Tibial artery (tissue), 4 donors: ENCODE results near the gene TYRO3.

Experiments used
- DNase-seq, 2 donors: peaks; one replicate each; pipeline ENCODE4 v3.0.0-alpha.2; 2019
- H3K27ac ChIP-seq, 2 donors: fragments of 200-600 bp; sonication (generic) in 1 of 2; 1 replicate in 1 of 2; 2 replicates in 1 of 2; pipeline ENCODE4 v1.5.1; 2018 to 2019; ENCODE audit warnings: mild to moderate bottlenecking in 1 of 2
- H3K27me3 ChIP-seq, 2 donors: fragments of 200-600 bp; sonication (generic) in 1 of 2; one replicate each; pipeline versions ENCODE4 v1.5.1 to v1.6.0; 2016 to 2019
- H3K36me3 ChIP-seq, 3 donors: fragments of 200-600 bp; sonication (generic) in 2 of 3; one replicate each; pipeline ENCODE4 v1.5.1; 2016 to 2019; ENCODE audit warnings: mild to moderate bottlenecking in 2 of 3
- H3K4me1 ChIP-seq, 4 donors: fragments of 200-600 bp; sonication (generic) in 2 of 4; 1 replicate in 3 of 4; 2 replicates in 1 of 4; pipeline ENCODE4 v1.5.1; 2016 to 2019
- H3K4me3 ChIP-seq, 2 donors: fragments of 200-600 bp; sonication (generic) in 1 of 2; 1 replicate in 1 of 2; 2 replicates in 1 of 2; pipeline ENCODE4 v1.5.1; 2018 to 2019; ENCODE audit warnings: mild to moderate bottlenecking in 2 of 2
- H3K9me3 ChIP-seq, 3 donors: fragments of 200-600 bp; sonication (generic) in 1 of 3; one replicate each; pipeline ENCODE4 v1.5.1; 2016 to 2019
- CTCF ChIP-seq, 2 experiments: fragments of 200-600 bp in 1 of 2; fragments of 450-650 bp in 1 of 2; IDR thresholded peaks; one replicate each; pipeline ENCODE4 v1.5.1; 2017 to 2019; ENCODE audit warnings: antibody characterized with exemption in 2 of 2, mild to moderate bottlenecking in 1 of 2, moderate library complexity in 1 of 2
- intact Hi-C: fragments of 100-400 bp; cut with DNase I; formaldehyde crosslinking; loops from one replicate; pipeline ENCODE4 v1.15.0; 2023; ENCODE audit warnings: low total_unique reads

The TYRO3 gene

GRCh38 chr15:41574158-41574557 lies 15.1 kb downstream of the TYRO3 start:
- DNase-seq, result no peak
- Histone ChIP-seq H3K4me3 (no peak overlapping the region), H3K36me3 (peaks cover 0 to 27% (median 10%) of the 10 kb centered on the region in 3 donors), H3K4me1 (peaks cover 0 to 11% (median 3%) of the 10 kb centered on the region in 4 donors), H3K27me3 (no peaks in the 10 kb centered on the region), H3K9me3 (no peaks in the 10 kb centered on the region), H3K27ac (no peak overlapping the region)
- no peak for TF ChIP-seq CTCF (IDR thresholded peaks at IDR 0.05)
- intact Hi-C loops, result no loop called here

GRCh38 chr15:41575282-41575681 lies 16.3 kb downstream of the TYRO3 start:
- H3K36me3 ChIP-seq, result peaks cover 0 to 27% (median 10%) of the 10 kb centered on the region in 3 donors
- no peak for DNase-seq
- intact Hi-C loops, result no loop called here

GRCh38 chr15:41577863-41578735 lies 19.1 kb downstream of the TYRO3 start:
- Histone ChIP-seq H3K36me3 (peaks cover 0 to 14% (median 9%) of the 10 kb centered on the region in 3 donors), H3K4me3 (no peak overlapping the region), H3K4me1 (peaks cover 0 to 11% (median 3%) of the 10 kb centered on the region in 4 donors), H3K27me3 (no peaks in the 10 kb centered on the region), H3K9me3 (no peaks in the 10 kb centered on the region), H3K27ac (no peak overlapping the region)
- DNase-seq, result no peak
- no peak for TF ChIP-seq CTCF (IDR thresholded peaks at IDR 0.05)
- intact Hi-C loops, result no loop called here

More at GRCh38 chr15:41575282-41575681, 16.3 kb downstream of the TYRO3 start:
- Histone ChIP-seq H3K9me3 (no peaks in the 10 kb centered on the region), H3K4me3 (no peak overlapping the region), H3K4me1 (peaks cover 0 to 11% (median 3%) of the 10 kb centered on the region in 4 donors), H3K27ac (no peak overlapping the region), H3K27me3 (no peaks in the 10 kb centered on the region)
- no peak for TF ChIP-seq CTCF (IDR thresholded peaks at IDR 0.05)

- TF ChIP-seq CTCF (IDR thresholded peaks at IDR 0.05), result no peak
- no peaks in the 10 kb centered on the region for H3K9me3 ChIP-seq
- no peaks in the 10 kb centered on the region for H3K27me3 ChIP-seq
- intact Hi-C loops, result no loop called here
- H3K27ac ChIP-seq, result peak overlapping the region in 1 of 2 donors; percentile 26
- peaks cover 0 to 6% (median 4%) of the 10 kb centered on the region in 3 donors for H3K36me3 ChIP-seq
- no peak for DNase-seq
- peaks cover 0 to 11% (median 3%) of the 10 kb centered on the region in 4 donors for H3K4me1 ChIP-seq
- H3K4me3 ChIP-seq, result no peak overlapping the region
Measured at GRCh38 chr15:41578736-41579383, 19.8 kb downstream of the TYRO3 start.

- no peak overlapping the region for H3K4me3 ChIP-seq
- H3K27ac ChIP-seq, result no peak overlapping the region
- no peaks in the 10 kb centered on the region for H3K9me3 ChIP-seq
- no peaks in the 10 kb centered on the region for H3K27me3 ChIP-seq
- peaks cover 0 to 22% (median 6%) of the 10 kb centered on the region in 4 donors for H3K4me1 ChIP-seq
- TF ChIP-seq CTCF (IDR thresholded peaks at IDR 0.05), result no peak
- DNase-seq, result no peak
- intact Hi-C loops, result no loop called here
- no peaks in the 10 kb centered on the region for H3K36me3 ChIP-seq
Measured at GRCh38 chr15:41581110-41581509, 22.1 kb downstream of the TYRO3 start.
